ENCODE data around the gene IMMP2L.

- TF ChIP-seq LEF1 (IDR thresholded peaks at IDR 0.05; ENCODE audit: borderline replicate concordance) (no peak), FOXM1 (IDR thresholded peaks at IDR 0.05; ENCODE audit: borderline replicate concordance) (no peak), FOXK2 (IDR thresholded peaks at IDR 0.05) (no peak), HDGF (IDR thresholded peaks at IDR 0.05; ENCODE audit: borderline replicate concordance) (no peak), SUZ12 (IDR thresholded peaks at IDR 0.05) (no peak), SP1 (IDR thresholded peaks at IDR 0.05) (no peak)
- TF ChIP-seq, protein P1, sequence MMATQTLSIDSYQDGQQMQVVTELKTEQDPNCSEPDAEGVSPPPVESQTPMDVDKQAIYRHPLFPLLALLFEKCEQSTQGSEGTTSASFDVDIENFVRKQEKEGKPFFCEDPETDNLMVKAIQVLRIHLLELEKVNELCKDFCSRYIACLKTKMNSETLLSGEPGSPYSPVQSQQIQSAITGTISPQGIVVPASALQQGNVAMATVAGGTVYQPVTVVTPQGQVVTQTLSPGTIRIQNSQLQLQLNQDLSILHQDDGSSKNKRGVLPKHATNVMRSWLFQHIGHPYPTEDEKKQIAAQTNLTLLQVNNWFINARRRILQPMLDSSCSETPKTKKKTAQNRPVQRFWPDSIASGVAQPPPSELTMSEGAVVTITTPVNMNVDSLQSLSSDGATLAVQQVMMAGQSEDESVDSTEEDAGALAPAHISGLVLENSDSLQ (IDR thresholded peaks at IDR 0.05) = no peak
Observed at GRCh38 chr7:111474723-111475418, 87.4 kb downstream of the IMMP2L start.
